H9 (cell line): ENCODE measurements around the gene HOXA4. TPM values are rescaled to one million over a fixed set of nuclear protein-coding genes. Genes with fewer than 3 reads are reported as not detected.

Experiments
- DNase-seq: peaks from one replicate; pipeline ENCODE4 v3.0.0-alpha.2; 2017
- H2AFZ ChIP-seq: one replicate; pipeline ENCODE4 v1.6.1; 2013; ENCODE audit warnings: mild to moderate bottlenecking, low read length, control low read depth, moderate library complexity
- H2AK5ac ChIP-seq: 2 replicates; pipeline ENCODE4 v1.6.1; 2013; ENCODE audit warnings: low read length, control low read depth, mixed read lengths; ENCODE audit not compliant: insufficient read length
- H2BK120ac ChIP-seq: one replicate; pipeline ENCODE4 v1.6.1; 2013; ENCODE audit warnings: low read depth, mild to moderate bottlenecking, low read length, control low read depth, inconsistent platforms; ENCODE audit not compliant: poor library complexity, severe bottlenecking
- H2BK12ac ChIP-seq: 2 replicates; pipeline ENCODE4 v1.6.1; 2013; ENCODE audit warnings: low read length, control low read depth, mixed read lengths, low read depth; ENCODE audit not compliant: insufficient read length
- H2BK15ac ChIP-seq: 2 replicates; pipeline ENCODE4 v1.6.1; 2013; ENCODE audit warnings: low read depth, low read length, control low read depth
- H2BK20ac ChIP-seq: one replicate; pipeline ENCODE4 v1.6.1; 2013; ENCODE audit warnings: low read depth, mild to moderate bottlenecking, low read length, control low read depth, inconsistent platforms; ENCODE audit not compliant: poor library complexity, severe bottlenecking
- H2BK5ac ChIP-seq: 2 replicates; pipeline ENCODE4 v1.6.1; 2013; ENCODE audit warnings: low read length, control low read depth, mixed read lengths; ENCODE audit not compliant: insufficient read length
- H3K14ac ChIP-seq: 2 replicates; pipeline ENCODE4 v1.6.1; 2013; ENCODE audit warnings: low read length, control low read depth; ENCODE audit not compliant: insufficient read depth
- H3K18ac ChIP-seq: 2 replicates; pipeline ENCODE4 v1.6.1; 2013; ENCODE audit warnings: low read depth, mild to moderate bottlenecking, mixed read lengths, low read length, control low read depth; ENCODE audit not compliant: insufficient read length
- H3K23ac ChIP-seq: 2 replicates; pipeline ENCODE4 v1.6.1; 2013; ENCODE audit warnings: low read length, control low read depth, mixed read lengths, low read depth; ENCODE audit not compliant: insufficient read length
- H3K23me2 ChIP-seq: 2 replicates; pipeline ENCODE4 v1.6.1; 2013; ENCODE audit warnings: low read depth, mild to moderate bottlenecking, mixed read lengths, low read length, control low read depth; ENCODE audit not compliant: insufficient read length, poor library complexity, severe bottlenecking
- H3K27ac ChIP-seq: 2 replicates; pipeline ENCODE4 v1.5.1; 2013; ENCODE audit warnings: low read length, control low read depth, mixed read lengths, low read depth; ENCODE audit not compliant: insufficient read length
- H3K27me3 ChIP-seq: 2 replicates; pipeline ENCODE4 v1.6.1; 2013; ENCODE audit warnings: low read length, control low read depth, inconsistent platforms; ENCODE audit not compliant: insufficient read depth
- H3K4ac ChIP-seq: 2 replicates; pipeline ENCODE4 v1.6.1; 2013; ENCODE audit warnings: low read depth, mild to moderate bottlenecking, control low read depth, inconsistent platforms, low read length, moderate library complexity
- H3K4me1 ChIP-seq: 2 replicates; pipeline ENCODE4 v1.6.1; 2013; ENCODE audit warnings: low read length, control low read depth, inconsistent platforms; ENCODE audit not compliant: insufficient read depth
- H3K4me2 ChIP-seq: 2 replicates; pipeline ENCODE4 v1.6.1; 2013; ENCODE audit warnings: low read length, control low read depth, mixed read lengths; ENCODE audit not compliant: insufficient read length, insufficient read depth
- H3K56ac ChIP-seq: 2 replicates; pipeline ENCODE4 v1.6.1; 2013; ENCODE audit warnings: low read depth, mild to moderate bottlenecking, mixed read lengths, low read length, control low read depth; ENCODE audit not compliant: insufficient read length
- H3K79me1 ChIP-seq: 2 replicates; pipeline ENCODE4 v1.6.1; 2013; ENCODE audit warnings: low read depth, mild to moderate bottlenecking, moderate library complexity, low read length, control low read depth, inconsistent platforms; ENCODE audit not compliant: insufficient read depth, poor library complexity, severe bottlenecking
- H3K79me2 ChIP-seq: 2 replicates; pipeline ENCODE4 v1.6.1; 2013; ENCODE audit warnings: low read length, control low read depth, inconsistent platforms; ENCODE audit not compliant: insufficient read depth
- H3K9ac ChIP-seq: 2 replicates; pipeline ENCODE4 v1.6.1; 2013; ENCODE audit warnings: low read length, control low read depth, mixed read lengths; ENCODE audit not compliant: insufficient read length; ENCODE audit errors: extremely low read depth
- H3K9me3 ChIP-seq: one replicate; pipeline ENCODE4 v1.6.1; 2013; ENCODE audit warnings: low read depth, low read length, inconsistent platforms; ENCODE audit not compliant: control insufficient read depth
- H3T11ph ChIP-seq: one replicate; pipeline ENCODE4 v1.6.1; 2013; ENCODE audit warnings: mild to moderate bottlenecking, low read length, control low read depth, inconsistent platforms
- H4K20me1 ChIP-seq: one replicate; pipeline ENCODE4 v1.6.1; 2013; ENCODE audit not compliant: control insufficient read depth, insufficient read length, insufficient read depth
- H4K5ac ChIP-seq: 2 replicates; pipeline ENCODE4 v1.6.1; 2013; ENCODE audit warnings: low read depth, mild to moderate bottlenecking, mixed read lengths, low read length, control low read depth; ENCODE audit not compliant: insufficient read length
- H4K8ac ChIP-seq: replicated peaks from 2 replicates; pipeline ENCODE4 v1.6.1; 2013; ENCODE audit warnings: low read length, control low read depth, mixed read lengths, low read depth; ENCODE audit not compliant: insufficient read length
- H4K91ac ChIP-seq: 2 replicates; pipeline ENCODE4 v1.6.1; 2013; ENCODE audit warnings: low read depth, mild to moderate bottlenecking, moderate library complexity, mixed read lengths, low read length, control low read depth; ENCODE audit not compliant: insufficient read length
- H3K27ac Mint-ChIP-seq, 3 experiments: 2 replicates in 2 of 3; 3 replicates in 1 of 3; pipeline ENCODE4 v1.8.0; 2020 to 2021; ENCODE audit warnings: mixed read lengths in 3 of 3, mild to moderate bottlenecking in 1 of 3, moderate library complexity in 1 of 3
- H3K27me3 Mint-ChIP-seq: 2 replicates; pipeline ENCODE4 v1.8.0; 2021; ENCODE audit warnings: low read depth, mild to moderate bottlenecking, moderate library complexity, mixed read lengths
- H3K36me3 Mint-ChIP-seq, 3 experiments: 2 replicates in 2 of 3; 3 replicates in 1 of 3; pipeline ENCODE4 v1.8.0; 2020 to 2021; ENCODE audit warnings: low read depth in 3 of 3, mixed read lengths in 3 of 3; ENCODE audit not compliant: insufficient read depth in 1 of 3
- H3K4me1 Mint-ChIP-seq, 2 experiments: 2 replicates each; pipeline ENCODE4 v1.8.0; 2020; ENCODE audit warnings: mixed read lengths in 2 of 2
- H3K4me3 Mint-ChIP-seq, 2 experiments: 2 replicates in 1 of 2; 3 replicates in 1 of 2; pipeline ENCODE4 v1.8.0; 2020 to 2021; ENCODE audit warnings: mild to moderate bottlenecking in 2 of 2, mixed read lengths in 2 of 2, moderate library complexity in 1 of 2
- H3K9me3 Mint-ChIP-seq, 2 experiments: 2 replicates in 1 of 2; 3 replicates in 1 of 2; pipeline ENCODE4 v1.8.0; 2020; ENCODE audit warnings: mild to moderate bottlenecking in 2 of 2, mixed read lengths in 2 of 2, moderate library complexity in 1 of 2
- CTCF ChIP-seq: fragments of 200-600 bp; sonication (generic); conservative IDR thresholded peaks from 3 replicates; pipeline ENCODE4 v1.8.0; 2021; ENCODE audit warnings: antibody characterized with exemption, mild to moderate bottlenecking
- WGBS: extraction: QIAGEN DNeasy Blood & Tissue Kit; methylation state at CpG from one replicate; pipeline ENCODE4 v1.1.7; 2013; ENCODE audit warnings: missing lambda C conversion rate, low lambda C conversion rate, mixed read lengths; ENCODE audit not compliant: insufficient read length; ENCODE audit errors: extremely low coverage; 5-methylcytosine and 5-hydroxymethylcytosine counted together
- total RNA-seq: library from RNA; stranded (reverse); gene quantifications from 2 replicates; pipeline ENCODE4 v1.2.1, GENCODE V29; 2021

The HOXA4 gene
- total RNA-seq, 1 experiment from 2014 or later: not detected

- H3T11ph ChIP-seq: no peak overlapping the region
- H3K79me1 ChIP-seq: no peaks in the 10 kb centered on the region
- Mint-ChIP-seq H3K4me1 (peaks cover 0 to 10% of the 10 kb centered on the region in 2 experiments; a peak in 1 of 4 replicates), H3K9me3 (peaks cover 1 to 7% of the 10 kb centered on the region in 2 experiments; a peak in 2 of 5 replicates), H3K4me3 (no peak overlapping the region), H3K27ac (no peak overlapping the region), H3K27me3 (peaks cover 98% of the 10 kb centered on the region), H3K36me3 (peaks cover 0 to 5% (median 0%) of the 10 kb centered on the region in 3 experiments; a peak in 1 of 7 replicates)
- TF ChIP-seq CTCF: no peak
- H4K20me1 ChIP-seq: peaks cover 2% of the 10 kb centered on the region
- no peak overlapping the region for H4K8ac ChIP-seq
- no peak overlapping the region for H2AK5ac ChIP-seq
- H3K27me3 ChIP-seq: peaks cover 97% of the 10 kb centered on the region
- H3K4me1 ChIP-seq: no peaks in the 10 kb centered on the region
- H3K18ac ChIP-seq: no peak overlapping the region
- no peak overlapping the region for H3K14ac ChIP-seq
- H3K23ac ChIP-seq: no peak overlapping the region
- no peak overlapping the region for H3K4ac ChIP-seq
- no peak overlapping the region for H4K5ac ChIP-seq
- WGBS: no CpG with 5 or more reads among the region's 3 CpGs
- H2BK120ac ChIP-seq: no peak overlapping the region
- H3K9ac ChIP-seq: no peak overlapping the region
- H3K79me2 ChIP-seq: no peaks in the 10 kb centered on the region
- no peak overlapping the region for H2BK5ac ChIP-seq
- no peak overlapping the region for H2BK15ac ChIP-seq
- H3K23me2 ChIP-seq: no peaks in the 10 kb centered on the region
- H4K91ac ChIP-seq: no peak overlapping the region
- DNase-seq: no peak
- H2BK20ac ChIP-seq: no peak overlapping the region
- H2BK12ac ChIP-seq: no peak overlapping the region
- no peaks in the 10 kb centered on the region for H3K9me3 ChIP-seq
- H3K4me2 ChIP-seq: no peak overlapping the region
- H2AFZ ChIP-seq: no peak overlapping the region
- no peak overlapping the region for H3K56ac ChIP-seq
- no peak overlapping the region for H3K27ac ChIP-seq
Observed at GRCh38 chr7:27118580-27118979, 12.0 kb downstream of the HOXA4 start.
